ENCODE measurements around the gene PRDX5. TPM values are rescaled to one million over a fixed set of nuclear protein-coding genes. Genes with fewer than 3 reads are reported as not detected.
A peak's percentile ranks its signal among the peaks of the same experiment; 100 is the strongest.

PRDX5 gene
- total and polyA plus RNA-seq, 2 experiments from 2014 or later, result 212 to 312 TPM

DNA sequence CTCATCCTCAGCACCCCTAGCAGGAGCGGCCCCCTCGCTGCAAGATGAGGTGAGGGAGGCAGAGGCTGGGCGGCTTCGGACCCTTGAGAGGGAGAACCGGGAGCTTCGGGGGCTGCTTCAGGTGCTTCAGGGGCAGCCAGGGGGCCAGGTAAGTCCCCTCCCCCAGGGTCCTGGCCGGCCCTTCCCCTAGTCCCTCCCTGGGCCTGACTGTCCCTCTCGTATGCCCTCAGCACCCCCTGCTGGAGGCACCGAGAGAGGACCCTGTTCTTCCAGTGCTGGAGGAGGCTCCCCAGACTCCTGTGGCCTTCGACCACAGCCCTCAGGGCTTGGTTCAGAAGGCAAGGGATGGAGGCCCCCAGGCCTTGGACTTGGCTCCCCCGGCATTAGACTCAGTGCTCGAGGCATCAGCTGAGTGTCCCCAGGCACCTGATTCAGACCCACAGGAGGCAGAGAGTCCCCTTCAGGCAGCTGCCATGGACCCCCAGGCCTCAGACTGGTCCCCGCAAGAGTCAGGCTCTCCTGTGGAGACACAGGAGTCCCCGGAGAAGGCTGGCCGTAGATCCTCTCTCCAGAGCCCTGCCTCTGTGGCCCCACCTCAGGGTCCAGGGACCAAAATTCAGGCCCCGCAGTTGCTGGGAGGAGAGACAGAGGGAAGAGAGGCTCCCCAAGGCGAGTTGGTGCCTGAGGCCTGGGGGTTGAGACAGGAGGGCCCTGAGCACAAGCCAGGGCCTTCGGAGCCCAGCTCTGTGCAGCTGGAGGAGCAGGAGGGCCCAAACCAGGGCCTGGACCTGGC is 26.0 kb downstream of the PRDX5 start:
- Histone ChIP-seq H4K20me1 (replicated peaks; ENCODE audit: insufficient read depth) (no peaks in the 10 kb centered on the region), H3K27ac (ENCODE audit: low read depth) (no peak overlapping the region), H3F3A (replicated peaks; ENCODE audit: low read depth) (0 out of 2 replicates have a peak, but pooled peaks cover 5% of the 10 kb centered on the region), H3K79me2 (replicated peaks; ENCODE audit: insufficient read depth) (no peaks in the 10 kb centered on the region), H3K9me2 (ENCODE audit: insufficient read depth) (no peaks in the 10 kb centered on the region), H2AFZ (no peak overlapping the region), H3K36me3 (ENCODE audit: insufficient read depth) (no peaks in the 10 kb centered on the region), H3K4me3 (no peak overlapping the region), H3K4me2 (no peak overlapping the region), H3K27me3 (ENCODE audit: insufficient read depth) (no peaks in the 10 kb centered on the region), H3K4me1 (ENCODE audit: insufficient read depth) (peaks cover 11% of the 10 kb centered on the region; the same call in 1 of the 2 replicates)
- H3K4me3 Mint-ChIP-seq, result no peak overlapping the region
- TF ChIP-seq ZNF114 (CRISPR knock-in tag; IDR thresholded peaks at IDR 0.05), result no peak
- TF ChIP-seq, protein P1, sequence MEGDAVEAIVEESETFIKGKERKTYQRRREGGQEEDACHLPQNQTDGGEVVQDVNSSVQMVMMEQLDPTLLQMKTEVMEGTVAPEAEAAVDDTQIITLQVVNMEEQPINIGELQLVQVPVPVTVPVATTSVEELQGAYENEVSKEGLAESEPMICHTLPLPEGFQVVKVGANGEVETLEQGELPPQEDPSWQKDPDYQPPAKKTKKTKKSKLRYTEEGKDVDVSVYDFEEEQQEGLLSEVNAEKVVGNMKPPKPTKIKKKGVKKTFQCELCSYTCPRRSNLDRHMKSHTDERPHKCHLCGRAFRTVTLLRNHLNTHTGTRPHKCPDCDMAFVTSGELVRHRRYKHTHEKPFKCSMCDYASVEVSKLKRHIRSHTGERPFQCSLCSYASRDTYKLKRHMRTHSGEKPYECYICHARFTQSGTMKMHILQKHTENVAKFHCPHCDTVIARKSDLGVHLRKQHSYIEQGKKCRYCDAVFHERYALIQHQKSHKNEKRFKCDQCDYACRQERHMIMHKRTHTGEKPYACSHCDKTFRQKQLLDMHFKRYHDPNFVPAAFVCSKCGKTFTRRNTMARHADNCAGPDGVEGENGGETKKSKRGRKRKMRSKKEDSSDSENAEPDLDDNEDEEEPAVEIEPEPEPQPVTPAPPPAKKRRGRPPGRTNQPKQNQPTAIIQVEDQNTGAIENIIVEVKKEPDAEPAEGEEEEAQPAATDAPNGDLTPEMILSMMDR (conservative IDR thresholded peaks at IDR 0.05; ENCODE audit: low read depth in 2 of 2), result peak; percentile 38 to 76
- no peak overlapping the region for H3K27ac Mint-ChIP-seq
- H3K4me1 Mint-ChIP-seq, result peaks cover 14% of the 10 kb centered on the region
- no peaks in the 10 kb centered on the region; the same call in 2 of the 3 replicates for H3K36me3 Mint-ChIP-seq (ENCODE audit: low read depth)
- H3K27me3 Mint-ChIP-seq (ENCODE audit: insufficient read depth, low read depth, poor library complexity), result peaks cover 33% of the 10 kb centered on the region
- H3K9me3 Mint-ChIP-seq, result no peaks in the 10 kb centered on the region
- peak; percentile 10 for ATAC-seq
- DNase-seq (ENCODE audit: low spot score), result no peak

DNA sequence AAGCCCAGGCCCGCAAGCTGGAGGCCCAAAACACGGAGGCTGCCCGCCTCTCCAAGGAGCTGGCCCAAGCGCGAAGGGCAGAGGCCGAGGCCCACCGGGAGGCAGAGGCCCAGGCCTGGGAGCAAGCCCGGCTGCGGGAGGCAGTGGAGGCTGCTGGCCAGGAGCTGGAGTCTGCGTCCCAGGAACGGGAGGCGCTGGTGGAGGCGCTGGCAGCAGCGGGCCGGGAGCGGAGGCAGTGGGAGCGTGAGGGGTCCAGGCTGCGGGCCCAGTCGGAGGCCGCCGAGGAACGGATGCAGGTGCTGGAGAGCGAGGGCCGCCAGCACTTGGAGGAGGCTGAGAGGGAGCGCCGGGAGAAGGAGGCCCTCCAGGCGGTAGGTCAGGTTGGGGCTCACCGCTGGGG is 26.9 kb downstream of the PRDX5 start:
- Histone ChIP-seq H2AFZ (no peak overlapping the region), H3K4me3 (no peak overlapping the region), H3K4me1 (ENCODE audit: insufficient read depth) (peaks cover 11% of the 10 kb centered on the region; the same call in 1 of the 2 replicates), H4K20me1 (replicated peaks; ENCODE audit: insufficient read depth) (no peaks in the 10 kb centered on the region), H3K27ac (ENCODE audit: low read depth) (no peak overlapping the region), H3K9me2 (ENCODE audit: insufficient read depth) (no peaks in the 10 kb centered on the region), H3F3A (replicated peaks; ENCODE audit: low read depth) (0 out of 2 replicates have a peak, but pooled peaks cover 5% of the 10 kb centered on the region), H3K36me3 (ENCODE audit: insufficient read depth) (no peaks in the 10 kb centered on the region), H3K27me3 (ENCODE audit: insufficient read depth) (no peaks in the 10 kb centered on the region), H3K4me2 (no peak overlapping the region), H3K79me2 (replicated peaks; ENCODE audit: insufficient read depth) (no peaks in the 10 kb centered on the region)
- TF ChIP-seq, protein P2, sequence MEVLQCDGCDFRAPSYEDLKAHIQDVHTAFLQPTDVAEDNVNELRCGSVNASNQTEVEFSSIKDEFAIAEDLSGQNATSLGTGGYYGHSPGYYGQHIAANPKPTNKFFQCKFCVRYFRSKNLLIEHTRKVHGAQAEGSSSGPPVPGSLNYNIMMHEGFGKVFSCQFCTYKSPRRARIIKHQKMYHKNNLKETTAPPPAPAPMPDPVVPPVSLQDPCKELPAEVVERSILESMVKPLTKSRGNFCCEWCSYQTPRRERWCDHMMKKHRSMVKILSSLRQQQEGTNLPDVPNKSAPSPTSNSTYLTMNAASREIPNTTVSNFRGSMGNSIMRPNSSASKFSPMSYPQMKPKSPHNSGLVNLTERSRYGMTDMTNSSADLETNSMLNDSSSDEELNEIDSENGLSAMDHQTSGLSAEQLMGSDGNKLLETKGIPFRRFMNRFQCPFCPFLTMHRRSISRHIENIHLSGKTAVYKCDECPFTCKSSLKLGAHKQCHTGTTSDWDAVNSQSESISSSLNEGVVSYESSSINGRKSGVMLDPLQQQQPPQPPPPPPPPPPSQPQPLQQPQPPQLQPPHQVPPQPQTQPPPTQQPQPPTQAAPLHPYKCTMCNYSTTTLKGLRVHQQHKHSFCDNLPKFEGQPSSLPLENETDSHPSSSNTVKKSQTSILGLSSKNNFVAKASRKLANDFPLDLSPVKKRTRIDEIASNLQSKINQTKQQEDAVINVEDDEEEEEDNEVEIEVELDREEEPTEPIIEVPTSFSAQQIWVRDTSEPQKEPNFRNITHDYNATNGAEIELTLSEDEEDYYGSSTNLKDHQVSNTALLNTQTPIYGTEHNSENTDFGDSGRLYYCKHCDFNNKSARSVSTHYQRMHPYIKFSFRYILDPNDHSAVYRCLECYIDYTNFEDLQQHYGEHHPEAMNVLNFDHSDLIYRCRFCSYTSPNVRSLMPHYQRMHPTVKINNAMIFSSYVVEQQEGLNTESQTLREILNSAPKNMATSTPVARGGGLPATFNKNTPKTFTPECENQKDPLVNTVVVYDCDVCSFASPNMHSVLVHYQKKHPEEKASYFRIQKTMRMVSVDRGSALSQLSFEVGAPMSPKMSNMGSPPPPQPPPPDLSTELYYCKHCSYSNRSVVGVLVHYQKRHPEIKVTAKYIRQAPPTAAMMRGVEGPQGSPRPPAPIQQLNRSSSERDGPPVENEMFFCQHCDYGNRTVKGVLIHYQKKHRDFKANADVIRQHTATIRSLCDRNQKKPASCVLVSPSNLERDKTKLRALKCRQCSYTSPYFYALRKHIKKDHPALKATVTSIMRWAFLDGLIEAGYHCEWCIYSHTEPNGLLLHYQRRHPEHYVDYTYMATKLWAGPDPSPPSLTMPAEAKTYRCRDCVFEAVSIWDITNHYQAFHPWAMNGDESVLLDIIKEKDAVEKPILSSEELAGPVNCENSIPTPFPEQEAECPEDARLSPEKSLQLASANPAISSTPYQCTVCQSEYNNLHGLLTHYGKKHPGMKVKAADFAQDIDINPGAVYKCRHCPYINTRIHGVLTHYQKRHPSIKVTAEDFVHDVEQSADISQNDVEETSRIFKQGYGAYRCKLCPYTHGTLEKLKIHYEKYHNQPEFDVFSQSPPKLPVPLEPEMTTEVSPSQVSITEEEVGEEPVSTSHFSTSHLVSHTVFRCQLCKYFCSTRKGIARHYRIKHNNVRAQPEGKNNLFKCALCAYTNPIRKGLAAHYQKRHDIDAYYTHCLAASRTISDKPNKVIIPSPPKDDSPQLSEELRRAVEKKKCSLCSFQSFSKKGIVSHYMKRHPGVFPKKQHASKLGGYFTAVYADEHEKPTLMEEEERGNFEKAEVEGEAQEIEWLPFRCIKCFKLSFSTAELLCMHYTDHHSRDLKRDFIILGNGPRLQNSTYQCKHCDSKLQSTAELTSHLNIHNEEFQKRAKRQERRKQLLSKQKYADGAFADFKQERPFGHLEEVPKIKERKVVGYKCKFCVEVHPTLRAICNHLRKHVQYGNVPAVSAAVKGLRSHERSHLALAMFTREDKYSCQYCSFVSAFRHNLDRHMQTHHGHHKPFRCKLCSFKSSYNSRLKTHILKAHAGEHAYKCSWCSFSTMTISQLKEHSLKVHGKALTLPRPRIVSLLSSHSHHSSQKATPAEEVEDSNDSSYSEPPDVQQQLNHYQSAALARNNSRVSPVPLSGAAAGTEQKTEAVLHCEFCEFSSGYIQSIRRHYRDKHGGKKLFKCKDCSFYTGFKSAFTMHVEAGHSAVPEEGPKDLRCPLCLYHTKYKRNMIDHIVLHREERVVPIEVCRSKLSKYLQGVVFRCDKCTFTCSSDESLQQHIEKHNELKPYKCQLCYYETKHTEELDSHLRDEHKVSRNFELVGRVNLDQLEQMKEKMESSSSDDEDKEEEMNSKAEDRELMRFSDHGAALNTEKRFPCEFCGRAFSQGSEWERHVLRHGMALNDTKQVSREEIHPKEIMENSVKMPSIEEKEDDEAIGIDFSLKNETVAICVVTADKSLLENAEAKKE (CRISPR knock-in tag; IDR thresholded peaks at IDR 0.05), result no peak
- TF ChIP-seq CREB1 (CRISPR knock-in tag; IDR thresholded peaks at IDR 0.05; ENCODE audit: low read depth) (no peak), ZNF114 (CRISPR knock-in tag; IDR thresholded peaks at IDR 0.05) (no peak)
- TF ChIP-seq, protein P1 (conservative IDR thresholded peaks at IDR 0.05; ENCODE audit: low read depth in 2 of 2), result no peak
- TF ChIP-seq, protein P3, sequence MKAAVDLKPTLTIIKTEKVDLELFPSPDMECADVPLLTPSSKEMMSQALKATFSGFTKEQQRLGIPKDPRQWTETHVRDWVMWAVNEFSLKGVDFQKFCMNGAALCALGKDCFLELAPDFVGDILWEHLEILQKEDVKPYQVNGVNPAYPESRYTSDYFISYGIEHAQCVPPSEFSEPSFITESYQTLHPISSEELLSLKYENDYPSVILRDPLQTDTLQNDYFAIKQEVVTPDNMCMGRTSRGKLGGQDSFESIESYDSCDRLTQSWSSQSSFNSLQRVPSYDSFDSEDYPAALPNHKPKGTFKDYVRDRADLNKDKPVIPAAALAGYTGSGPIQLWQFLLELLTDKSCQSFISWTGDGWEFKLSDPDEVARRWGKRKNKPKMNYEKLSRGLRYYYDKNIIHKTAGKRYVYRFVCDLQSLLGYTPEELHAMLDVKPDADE (IDR thresholded peaks at IDR 0.05), result no peak
- Mint-ChIP-seq H3K4me1 (peaks cover 14% of the 10 kb centered on the region), H3K27ac (no peak overlapping the region), H3K4me3 (no peak overlapping the region), H3K27me3 (ENCODE audit: insufficient read depth, low read depth, poor library complexity) (peaks cover 35% of the 10 kb centered on the region), H3K36me3 (ENCODE audit: low read depth) (no peaks in the 10 kb centered on the region; the same call in 2 of the 3 replicates), H3K9me3 (no peaks in the 10 kb centered on the region)
- no peak for DNase-seq (ENCODE audit: low spot score)
- no peak for ATAC-seq
